HUES6 (cell line): ENCODE measurements around the gene CAPN15.

ENCODE experiments used
- H3K27ac ChIP-seq: 2 replicates; pipeline ENCODE4 v1.7.0; 2013; ENCODE audit warnings: low read depth, mild to moderate bottlenecking, low read length, inconsistent platforms
- H3K27me3 ChIP-seq: 2 replicates; pipeline ENCODE4 v1.6.1; 2013; ENCODE audit warnings: low read length; ENCODE audit not compliant: control insufficient read depth, insufficient read depth
- H3K36me3 ChIP-seq: 2 replicates; pipeline ENCODE4 v1.6.1; 2013; ENCODE audit warnings: low read length; ENCODE audit not compliant: control insufficient read depth, insufficient read depth
- H3K4me1 ChIP-seq: 2 replicates; pipeline ENCODE4 v1.6.1; 2013; ENCODE audit warnings: low read length; ENCODE audit not compliant: control insufficient read depth, insufficient read depth
- H3K4me3 ChIP-seq: 2 replicates; pipeline ENCODE4 v1.5.1; 2013; ENCODE audit warnings: low read depth, low read length
- H3K9ac ChIP-seq: one replicate; pipeline ENCODE4 v1.6.1; 2013; ENCODE audit warnings: mild to moderate bottlenecking, low read length
- H3K9me3 ChIP-seq: 2 replicates; pipeline ENCODE4 v1.6.1; 2013; ENCODE audit warnings: low read depth, low read length; ENCODE audit not compliant: control insufficient read depth, insufficient read depth

CAPN15 gene

DNA sequence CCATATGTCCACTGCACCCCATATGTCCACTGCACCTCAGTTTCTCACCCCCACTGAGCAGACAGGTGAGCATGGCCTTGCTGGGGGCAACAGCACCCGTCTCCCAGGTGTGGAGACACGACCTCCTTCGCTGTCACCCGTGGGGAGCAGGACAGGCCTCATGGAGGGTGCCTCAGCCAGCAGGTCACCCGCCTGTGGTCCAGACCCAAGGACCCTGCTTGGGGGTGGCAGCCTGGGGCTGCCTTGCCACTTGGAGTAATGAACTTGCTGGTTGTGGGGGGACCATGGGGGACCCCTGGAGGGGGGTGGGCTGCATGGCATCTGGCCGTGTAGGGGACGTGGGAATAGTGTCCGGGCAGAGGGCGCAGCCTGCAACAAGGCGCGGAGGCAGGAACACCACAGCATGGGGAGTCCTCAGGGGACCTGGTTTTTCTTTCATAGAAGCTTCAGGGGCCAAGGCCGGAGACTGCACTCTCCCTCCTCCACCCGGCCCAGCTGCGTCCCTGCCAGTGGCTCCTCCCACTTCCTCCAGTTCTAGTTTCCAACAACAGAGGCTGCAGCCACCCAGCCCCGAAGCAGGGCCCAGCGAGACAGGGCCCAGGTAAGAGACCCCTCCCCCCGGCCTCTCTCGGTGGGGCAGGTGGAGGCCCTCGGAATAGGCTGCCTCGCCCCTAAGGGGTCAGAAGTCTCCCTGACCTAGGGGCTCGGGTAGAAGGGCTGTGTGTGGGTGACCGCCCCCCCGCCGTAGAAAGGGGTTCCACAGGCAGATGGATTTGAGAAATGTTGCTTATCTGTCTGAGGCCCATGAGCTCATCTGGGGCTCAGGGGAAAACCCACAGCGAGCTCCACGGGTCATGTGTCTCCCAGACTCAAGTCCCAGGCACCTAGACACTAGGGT is 39.2 kb downstream of the CAPN15 start, which contains the start of gene NHLRC4:
Gene NHLRC4, plus strand, starts transcription at position 531 of the 898 bp plus-strand sequence. CDS start 1,043 bp downstream, outside the sequence.
- Histone ChIP-seq H3K9ac (no peak within 1 kb of the TSS), H3K27me3 (peaks cover 11% of the 10 kb centered on the region), H3K9me3 (no peaks in the 10 kb centered on the region), H3K27ac (no peak within 1 kb of the TSS), H3K36me3 (no peaks in the 10 kb centered on the region), H3K4me1 (peaks cover 32% of the 10 kb centered on the region), H3K4me3 (peak within 1 kb of the TSS; percentile 21; the same call in 1 of the 2 replicates)

DNA sequence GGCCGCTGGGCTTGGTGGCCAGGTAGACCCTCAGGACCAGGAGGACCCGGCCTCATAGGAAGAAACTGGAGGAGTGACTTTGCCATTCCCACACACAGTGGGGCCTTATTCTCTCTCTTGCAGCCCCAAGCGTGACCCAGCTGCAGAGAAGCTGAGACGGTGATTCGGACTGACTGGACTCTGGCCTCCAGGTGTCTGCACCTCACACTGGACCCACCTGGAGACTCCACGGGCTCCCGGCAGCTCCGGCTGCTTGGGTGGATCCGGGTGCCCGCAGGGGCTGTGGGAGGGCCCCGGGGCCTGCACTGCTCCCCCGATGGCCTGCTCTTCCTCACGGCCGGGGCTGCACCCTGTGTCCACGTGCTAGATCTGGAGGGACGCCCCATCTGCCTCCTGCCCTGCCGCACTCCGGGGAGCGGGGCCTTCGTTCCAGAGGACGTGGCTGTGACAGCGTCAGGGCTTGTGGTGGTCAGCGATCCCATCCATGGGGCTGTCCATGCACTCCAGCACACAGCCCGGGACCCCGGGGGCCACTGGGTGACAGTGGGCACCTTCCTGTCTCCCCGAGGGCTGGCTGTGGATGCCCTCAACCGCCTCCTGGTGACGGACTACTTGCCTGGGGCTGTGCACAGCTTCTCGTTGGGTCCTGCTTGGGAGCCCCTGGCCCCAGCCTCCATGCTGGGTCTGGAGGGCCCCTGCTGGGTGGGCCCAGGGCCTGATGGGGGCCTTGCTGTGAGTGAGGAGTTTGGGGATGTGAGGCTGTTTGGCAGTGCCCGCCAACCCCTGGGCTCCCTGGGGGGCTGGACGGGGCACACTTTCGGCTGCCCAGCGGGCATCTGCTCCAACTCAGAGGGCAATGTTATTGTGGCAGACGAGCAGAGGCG is 40.1 kb downstream of the CAPN15 start:
- H3K27me3 ChIP-seq = peaks cover 2% of the 10 kb centered on the region
- peaks cover 32% of the 10 kb centered on the region for H3K4me1 ChIP-seq
- H3K9ac ChIP-seq = no peak overlapping the region
- H3K27ac ChIP-seq = no peak overlapping the region
- no peak overlapping the region for H3K4me3 ChIP-seq
- 0 out of 2 replicates have a peak, but pooled peaks cover 2% of the 10 kb centered on the region for H3K36me3 ChIP-seq
- no peaks in the 10 kb centered on the region for H3K9me3 ChIP-seq

DNA sequence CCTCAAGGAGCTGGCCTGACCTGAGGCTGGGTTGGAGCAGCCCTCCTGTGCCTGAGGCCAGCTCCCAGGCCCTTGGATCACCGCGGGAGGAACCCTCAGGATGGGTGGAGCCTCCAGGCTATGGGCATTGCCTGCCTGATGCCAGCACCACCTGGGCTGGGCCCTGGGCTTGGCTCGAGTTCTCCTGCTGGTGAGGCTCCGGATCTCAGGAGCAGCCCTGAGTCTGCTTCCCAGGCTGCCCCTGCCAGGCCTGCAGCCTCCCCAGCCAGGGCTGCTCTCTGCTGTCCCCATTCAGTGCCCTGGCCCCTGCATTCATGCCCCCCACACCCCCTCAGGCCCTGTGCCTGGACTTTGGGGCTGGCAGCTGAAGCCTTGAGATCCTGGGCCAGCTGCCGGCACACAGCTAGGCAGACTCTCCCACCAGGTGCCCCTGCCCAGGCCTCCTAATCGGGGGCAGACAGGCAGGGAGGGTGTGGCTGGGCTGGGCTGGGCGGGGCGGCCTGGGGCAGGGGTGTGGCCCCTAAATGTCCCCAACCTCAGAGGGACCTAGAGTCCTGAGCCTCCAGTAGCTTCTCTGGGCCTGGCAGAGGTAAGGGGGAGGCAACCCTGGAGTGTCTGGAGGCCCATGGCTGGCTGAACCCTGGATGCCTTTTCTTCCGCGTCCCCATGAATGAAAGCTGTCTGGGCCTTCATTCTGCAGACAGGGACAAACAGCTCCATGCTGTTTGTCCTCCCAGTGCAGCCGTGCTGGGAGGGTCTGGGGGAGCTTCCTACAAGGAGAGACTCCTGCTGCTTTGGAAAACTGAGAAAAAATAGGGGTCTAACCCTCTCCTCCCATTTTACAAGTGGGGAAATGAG is 41.1 kb downstream of the CAPN15 start:
- Histone ChIP-seq H3K36me3 (0 out of 2 replicates have a peak, but pooled peaks cover 2% of the 10 kb centered on the region), H3K4me3 (peak overlapping the region; percentile 95), H3K4me1 (peaks cover 32% of the 10 kb centered on the region), H3K27ac (no peak overlapping the region), H3K9ac (peak overlapping the region; percentile 55), H3K9me3 (no peaks in the 10 kb centered on the region), H3K27me3 (no peaks in the 10 kb centered on the region)

DNA sequence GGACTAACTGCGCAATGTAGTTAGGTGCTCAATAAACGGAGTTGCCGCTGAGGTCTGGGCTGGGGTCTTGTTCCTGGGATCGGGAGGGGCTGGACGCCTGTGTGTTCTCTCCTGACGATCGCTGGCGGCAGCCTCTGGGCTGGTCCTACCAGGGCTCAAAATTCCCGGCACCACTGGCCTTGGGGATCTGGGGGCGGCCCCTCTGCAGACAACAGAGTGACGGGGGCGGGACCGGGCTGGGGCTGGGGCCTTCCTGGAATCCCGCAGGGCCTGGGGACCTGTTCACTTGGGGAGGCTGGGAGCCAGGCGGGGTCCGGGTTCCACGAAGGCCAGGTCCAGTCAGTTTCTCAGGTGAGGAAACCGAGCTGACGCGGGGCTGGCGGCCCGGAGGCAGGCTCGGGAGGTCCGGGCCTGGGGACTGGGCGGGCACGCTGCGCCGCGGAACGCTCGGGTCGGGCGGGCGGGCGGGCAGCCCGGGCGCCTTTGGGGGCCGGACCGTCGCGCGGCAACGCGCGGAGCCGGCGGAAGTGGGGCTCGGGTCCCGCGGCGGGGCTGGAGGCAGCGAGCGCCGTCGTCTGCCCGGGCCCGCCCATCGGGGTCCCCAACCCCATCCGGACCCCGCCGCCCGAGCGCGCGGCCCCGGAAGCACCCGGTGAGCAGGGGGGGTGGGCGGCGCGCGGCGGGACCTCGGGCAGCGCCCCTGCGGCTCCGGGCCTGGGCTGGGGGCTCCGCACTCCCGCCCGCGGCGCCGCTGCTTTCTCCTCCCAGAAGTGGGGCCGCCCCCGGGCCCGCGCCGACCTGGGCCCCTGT is 42.1 kb downstream of the CAPN15 start, which contains the start of gene PIGQ:
Gene PIGQ, plus strand, starts transcription at position 524 of the 810 bp plus-strand sequence. CDS start 4,107 bp downstream, outside the sequence.
- Histone ChIP-seq H3K4me1 (peaks cover 32% of the 10 kb centered on the region), H3K4me3 (peak within 1 kb of the TSS; percentile 95), H3K27ac (peak within 1 kb of the TSS; percentile 84; the same call in 1 of the 2 replicates), H3K36me3 (peaks cover 11% of the 10 kb centered on the region), H3K9ac (peak within 1 kb of the TSS; percentile 70), H3K27me3 (no peaks in the 10 kb centered on the region), H3K9me3 (no peaks in the 10 kb centered on the region)

DNA sequence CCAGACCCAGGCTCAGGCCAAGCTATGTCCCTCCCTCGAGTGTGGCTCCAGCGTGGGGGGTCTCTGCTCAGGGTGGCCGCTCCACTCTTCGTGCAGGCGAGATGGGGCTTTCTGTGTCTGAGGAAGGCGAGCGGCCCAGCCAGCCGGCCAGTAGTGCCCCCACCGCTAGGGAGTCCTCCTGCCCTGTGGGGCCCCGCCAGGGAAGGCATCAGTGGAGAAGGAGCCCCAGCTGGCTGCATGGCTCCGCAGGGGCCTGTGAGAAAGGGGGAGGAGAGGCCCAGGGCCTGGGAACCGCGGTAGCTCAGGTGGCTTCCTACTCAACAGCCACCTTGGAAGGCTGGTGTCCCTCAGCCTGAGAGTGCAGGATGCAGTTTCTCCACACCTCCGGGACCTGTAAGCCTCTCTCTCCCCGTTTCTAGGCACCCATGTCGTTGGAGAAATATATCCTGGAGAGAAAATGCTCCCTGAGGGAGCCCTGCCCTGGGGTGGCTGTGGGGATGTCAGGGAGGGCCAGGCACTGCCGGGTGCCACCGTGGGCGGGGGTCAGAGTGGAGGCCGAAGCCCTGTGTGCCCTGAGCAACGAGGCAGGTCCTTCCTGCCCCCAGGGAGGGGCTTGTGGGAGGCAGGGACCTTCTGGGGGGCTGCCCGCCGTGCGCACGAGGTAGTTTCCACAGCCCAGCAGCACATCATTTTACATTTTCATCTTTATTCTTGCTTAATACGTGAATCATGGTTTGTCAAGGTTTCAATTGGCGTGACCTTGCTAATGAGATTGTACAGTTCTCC is 45.5 kb downstream of the CAPN15 start:
- H3K9ac ChIP-seq = peak overlapping the region; percentile 24
- H3K9me3 ChIP-seq = no peaks in the 10 kb centered on the region
- H3K27me3 ChIP-seq = no peaks in the 10 kb centered on the region
- H3K27ac ChIP-seq = no peak overlapping the region
- H3K4me1 ChIP-seq = peaks cover 10% of the 10 kb centered on the region
- H3K36me3 ChIP-seq = peaks cover 24% of the 10 kb centered on the region
- no peak overlapping the region for H3K4me3 ChIP-seq

DNA sequence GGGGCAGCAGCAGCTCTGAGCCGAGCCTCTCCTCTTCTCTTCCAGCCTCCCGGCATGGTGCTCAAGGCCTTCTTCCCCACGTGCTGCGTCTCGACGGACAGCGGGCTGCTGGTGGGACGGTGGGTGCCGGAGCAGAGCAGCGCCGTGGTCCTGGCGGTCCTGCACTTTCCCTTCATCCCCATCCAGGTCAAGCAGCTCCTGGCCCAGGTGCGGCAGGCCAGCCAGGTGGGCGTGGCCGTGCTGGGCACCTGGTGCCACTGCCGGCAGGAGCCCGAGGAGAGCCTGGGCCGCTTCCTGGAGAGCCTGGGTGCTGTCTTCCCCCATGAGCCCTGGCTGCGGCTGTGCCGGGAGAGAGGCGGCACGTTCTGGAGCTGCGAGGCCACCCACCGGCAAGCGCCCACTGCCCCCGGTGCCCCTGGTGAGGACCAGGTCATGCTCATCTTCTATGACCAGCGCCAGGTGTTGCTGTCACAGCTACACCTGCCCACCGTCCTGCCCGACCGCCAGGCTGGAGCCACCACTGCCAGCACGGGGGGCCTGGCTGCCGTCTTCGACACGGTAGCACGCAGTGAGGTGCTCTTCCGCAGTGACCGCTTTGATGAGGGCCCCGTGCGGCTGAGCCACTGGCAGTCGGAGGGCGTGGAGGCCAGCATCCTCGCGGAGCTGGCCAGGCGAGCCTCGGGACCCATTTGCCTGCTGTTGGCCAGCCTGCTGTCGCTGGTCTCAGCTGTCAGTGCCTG is 46.7 kb downstream of the CAPN15 start:
- H3K4me1 ChIP-seq = peaks cover 9% of the 10 kb centered on the region
- H3K9me3 ChIP-seq = no peaks in the 10 kb centered on the region
- no peaks in the 10 kb centered on the region for H3K27me3 ChIP-seq
- H3K9ac ChIP-seq = no peak overlapping the region
- H3K27ac ChIP-seq = no peak overlapping the region
- no peak overlapping the region for H3K4me3 ChIP-seq
- peaks cover 24% of the 10 kb centered on the region for H3K36me3 ChIP-seq

DNA sequence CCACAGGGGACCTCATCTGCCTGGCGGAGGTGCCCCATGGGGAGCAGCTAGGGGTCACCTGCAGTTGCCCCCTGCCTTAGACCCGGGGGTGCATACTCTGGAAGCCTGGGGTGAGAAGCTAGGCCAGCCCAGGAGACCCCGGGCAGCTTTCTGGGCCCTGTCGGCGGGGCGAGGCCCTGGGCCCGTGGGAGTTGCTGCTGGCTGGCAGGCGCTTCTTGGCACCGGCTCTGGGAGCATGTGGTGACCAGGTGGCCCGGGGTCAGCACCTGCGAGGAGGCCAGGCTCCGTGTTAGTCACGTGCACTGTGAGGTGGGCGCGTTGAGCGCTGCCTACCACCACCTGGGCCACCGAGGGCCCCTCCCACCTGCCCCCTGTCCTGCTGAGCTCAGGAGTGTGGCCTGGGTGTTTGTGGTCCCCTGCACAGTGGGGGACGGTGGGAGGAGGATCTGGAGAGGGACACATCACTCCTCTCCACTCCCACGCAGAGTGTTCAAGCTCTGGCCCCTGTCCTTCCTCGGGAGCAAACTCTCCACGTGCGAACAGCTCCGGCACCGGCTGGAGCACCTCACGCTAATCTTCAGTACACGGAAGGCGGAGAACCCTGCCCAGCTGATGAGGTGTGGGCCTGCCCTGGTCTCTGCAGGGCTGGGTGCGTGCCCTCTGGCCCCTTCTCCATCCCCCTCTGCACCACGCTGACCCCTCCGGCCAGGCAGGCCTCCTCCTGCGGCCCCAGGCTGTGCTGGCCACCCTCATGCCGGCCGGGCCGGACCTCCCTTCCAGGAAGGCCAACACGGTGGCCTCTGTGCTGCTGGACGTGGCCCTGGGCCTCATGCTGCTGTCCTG is 48.1 kb downstream of the CAPN15 start:
- Histone ChIP-seq H3K4me3 (no peak overlapping the region), H3K27ac (no peak overlapping the region), H3K4me1 (peaks cover 7% of the 10 kb centered on the region), H3K27me3 (no peaks in the 10 kb centered on the region), H3K9me3 (no peaks in the 10 kb centered on the region), H3K36me3 (peaks cover 31% of the 10 kb centered on the region), H3K9ac (no peak overlapping the region)

DNA sequence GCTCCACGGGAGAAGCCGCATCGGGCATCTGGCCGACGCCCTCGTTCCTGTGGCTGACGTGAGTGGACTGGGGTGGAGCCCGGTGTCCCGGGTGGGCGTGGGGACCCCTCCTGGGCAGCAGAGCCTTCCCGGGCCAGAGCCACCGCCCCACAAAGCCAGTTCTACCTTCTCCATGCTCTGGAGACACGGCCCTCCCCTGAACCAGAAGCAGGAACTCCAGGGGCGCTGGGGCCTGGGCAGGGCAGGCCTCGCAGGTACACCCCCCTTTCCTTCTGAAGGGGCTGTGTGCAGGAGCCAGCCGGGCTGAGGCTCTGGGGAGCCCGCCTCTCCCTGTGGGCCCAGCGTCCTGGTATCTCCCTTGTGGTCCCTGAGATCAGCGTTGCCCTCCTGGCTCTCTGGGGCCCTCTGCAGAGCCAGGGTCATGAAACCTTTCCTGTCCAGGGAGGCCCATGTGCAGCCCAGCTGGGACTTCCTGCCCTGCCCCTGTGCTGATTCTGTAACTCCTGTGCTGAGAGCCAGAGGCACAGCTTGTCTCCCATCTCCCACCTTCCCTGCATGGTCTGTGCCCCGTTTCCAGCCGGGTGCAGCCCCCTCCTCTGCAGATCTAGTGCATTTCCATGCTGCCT is 48.8 kb downstream of the CAPN15 start:
- H3K4me3 ChIP-seq = no peak overlapping the region
- no peaks in the 10 kb centered on the region for H3K9me3 ChIP-seq
- peaks cover 3% of the 10 kb centered on the region for H3K4me1 ChIP-seq
- no peak overlapping the region for H3K27ac ChIP-seq
- peaks cover 37% of the 10 kb centered on the region for H3K36me3 ChIP-seq
- H3K9ac ChIP-seq = no peak overlapping the region
- H3K27me3 ChIP-seq = no peaks in the 10 kb centered on the region
